Hematopoietic multipotent progenitor cell treated with erythropoietin and hydrocortisone succinate and interleukin-3 and kit ligand, for 4 days (in vitro differentiated cells): Measurements from ENCODE around the gene OR51V1.
"Not testable (repeated sequence)": the region's sequence is repeated elsewhere in the genome, so short reads cannot be mapped to it uniquely, and the experiment has no call there.

ENCODE experiments used
- DNase-seq: peaks from one replicate; pipeline ENCODE4 v3.0.0-alpha.2; 2015

Gene OR51V1

DNA sequence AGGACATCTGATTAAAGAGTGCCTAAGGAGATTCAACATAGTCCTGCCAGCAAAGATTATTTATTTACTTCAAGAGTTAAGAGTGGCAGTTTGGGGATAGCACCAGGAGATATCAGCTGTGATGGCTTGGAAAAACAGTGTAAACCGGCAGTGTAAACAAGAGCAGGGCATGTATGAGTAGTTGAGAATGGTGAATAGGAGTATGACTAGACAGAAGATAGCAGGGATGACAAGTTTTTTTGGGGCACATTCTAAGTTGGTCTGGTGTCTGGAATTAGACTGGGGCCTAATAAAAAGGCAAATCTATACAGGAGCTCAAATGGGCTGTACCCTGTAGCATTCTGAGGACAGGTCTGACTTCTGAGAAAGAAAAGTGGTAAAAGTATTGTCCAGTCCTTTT, 39.4 kb downstream of the OR51V1 start:
- not testable (repeated sequence) for DNase-seq

DNA sequence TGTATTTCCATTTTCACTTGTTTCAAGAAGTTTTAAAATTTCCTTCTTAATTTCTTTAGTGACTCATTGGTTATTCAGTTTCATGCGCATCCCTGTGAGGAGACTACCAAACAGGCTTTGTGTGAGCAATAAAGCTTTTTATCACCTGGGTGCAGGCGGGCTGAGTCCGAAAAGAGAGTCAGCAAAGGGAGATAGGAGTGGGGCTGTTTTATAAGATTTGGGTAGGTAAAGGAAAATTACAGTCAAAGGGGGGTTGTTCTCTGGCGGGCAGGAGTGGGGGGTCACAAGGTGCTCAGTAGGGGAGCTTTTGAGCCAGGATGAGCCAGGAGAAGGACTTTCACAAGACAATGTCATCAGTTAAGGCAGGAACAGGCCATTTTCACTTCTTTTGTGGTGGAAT, 40.3 kb downstream of the OR51V1 start:
- DNase-seq: not testable (repeated sequence)

DNA sequence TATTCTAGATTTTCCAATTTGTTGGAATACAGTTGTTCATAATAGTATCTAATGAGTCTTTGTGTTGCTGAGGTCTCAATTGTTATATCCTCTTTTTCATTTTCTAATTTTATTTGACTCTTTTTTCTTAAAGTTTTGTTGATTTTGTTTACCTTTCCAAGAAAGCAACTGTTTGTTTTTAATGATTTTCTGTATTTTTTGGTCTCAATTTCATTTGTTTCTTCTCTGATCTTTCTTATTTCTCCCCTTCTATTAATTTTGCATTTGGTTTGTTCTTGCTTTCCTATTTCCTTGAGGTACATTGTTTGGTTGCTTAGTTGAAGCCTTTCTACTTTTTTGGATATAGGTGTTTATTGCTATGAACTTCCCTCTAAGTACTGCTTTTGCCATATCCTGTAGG, 40.7 kb downstream of the OR51V1 start:
- DNase-seq: no peak

DNA sequence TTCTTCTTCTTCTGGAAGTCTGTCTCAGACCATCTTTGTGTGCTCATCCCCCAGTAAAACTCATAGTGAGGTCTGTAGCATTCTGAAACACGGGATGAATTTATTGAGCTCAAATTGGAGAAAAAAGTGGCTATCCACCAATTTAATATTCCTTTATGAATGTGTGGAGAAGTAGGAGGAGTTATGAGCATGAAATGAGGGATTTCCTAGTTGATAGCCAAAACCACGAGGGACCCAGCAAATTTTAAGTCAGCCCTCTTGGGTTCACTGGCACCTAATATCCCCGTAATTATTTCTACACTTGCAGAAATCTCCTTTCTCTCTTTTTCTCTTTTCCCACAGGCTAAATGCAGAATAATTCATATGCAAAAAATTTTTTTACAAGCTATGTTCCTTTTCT, 45.8 kb downstream of the OR51V1 start, which contains the start of gene OR52A1:
TSS of gene OR52A1 (minus strand) at position 101 of the 400 bp plus-strand sequence. CDS start 2,388 bp downstream, outside the sequence.
- DNase-seq: no peak

DNA sequence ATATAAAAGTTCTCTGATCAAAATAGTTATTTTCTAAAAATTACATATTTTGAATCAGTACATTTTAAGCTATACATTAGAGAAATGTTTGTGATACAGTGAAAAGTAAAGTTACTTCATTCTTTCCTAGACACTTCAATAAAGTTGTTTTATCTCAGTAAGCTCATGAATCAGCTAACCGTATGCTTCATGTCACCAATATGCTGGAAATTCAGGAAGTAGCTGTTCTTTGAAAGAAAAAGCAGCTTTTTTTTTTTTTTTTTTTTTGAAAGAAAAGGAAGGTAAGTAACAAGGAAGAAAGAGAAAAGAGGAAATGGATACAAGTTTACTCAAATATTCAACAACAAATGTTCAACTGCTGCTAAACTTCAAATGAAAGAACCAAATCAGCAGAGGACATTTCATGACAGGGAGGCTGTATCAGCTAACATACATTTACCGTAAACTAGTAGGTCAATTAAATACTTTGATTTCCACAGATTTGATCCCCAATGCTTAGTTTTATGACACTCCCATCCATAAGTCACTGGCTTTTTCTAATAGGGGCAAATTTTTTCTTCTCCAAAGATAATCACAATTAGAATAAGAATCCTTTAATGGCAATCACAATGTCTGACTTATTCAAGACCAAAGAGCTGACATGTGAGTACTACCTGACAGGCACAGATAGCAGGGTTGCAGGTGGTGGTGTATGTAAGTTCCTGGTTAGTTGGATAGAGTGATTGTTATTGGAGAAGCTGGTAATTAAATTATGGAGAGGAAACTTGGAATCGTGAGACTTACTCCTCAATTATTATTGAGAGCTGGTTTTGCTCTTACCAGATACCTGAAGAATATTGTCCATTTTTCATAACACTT, 46.7 kb downstream of the OR51V1 start:
- DNase-seq: peak; percentile 58

DNA sequence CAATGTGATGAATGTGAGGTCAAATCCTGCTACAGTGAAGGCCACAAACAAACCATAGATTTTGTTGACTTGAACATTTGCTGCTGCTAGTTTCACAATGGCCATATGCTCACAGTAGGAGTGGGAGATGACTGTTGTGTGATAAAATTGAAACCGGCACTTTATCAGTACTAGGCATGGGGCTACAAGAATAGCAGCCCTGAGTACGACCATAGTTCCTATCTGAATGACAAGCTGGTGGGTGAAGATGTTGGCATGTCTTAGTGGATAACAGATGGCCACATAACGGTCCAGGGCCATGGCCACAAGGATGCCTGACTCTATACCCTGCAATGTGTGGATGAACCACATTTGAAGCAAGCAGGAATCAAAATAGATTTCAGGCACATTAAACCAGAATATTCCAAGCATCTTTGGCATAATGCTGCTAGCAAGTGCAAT, 48.7 kb downstream of the OR51V1 start:
- DNase-seq: peak; percentile 96
